ENCODE measurements around the gene WNT2. TPM values are rescaled to one million over a fixed set of nuclear protein-coding genes. Genes with fewer than 3 reads are reported as not detected.

WNT2 gene
- total and polyA plus RNA-seq, 5 donors = 0.57 to 4.4 (median 1.6) TPM

GRCh38 chr7:117238472-117238871, 84.4 kb downstream of the WNT2 start:
- intact Hi-C loops (cut with DNase I) = no loop called here
- Histone ChIP-seq H3K4me3 (ENCODE audit: low read length) (no peak overlapping the region), H3K27ac (ENCODE audit: low read length) (no peak overlapping the region), H3K4me1 (ENCODE audit: control insufficient read depth, insufficient read depth, low read length) (no peaks in the 10 kb centered on the region), H3K9me3 (ENCODE audit: control insufficient read depth, low read length) (no peaks in the 10 kb centered on the region), H3K27me3 (ENCODE audit: control insufficient read depth, insufficient read depth) (no peaks in the 10 kb centered on the region)
- no peak for ATAC-seq
- no peak for DNase-seq
- 88% methylated on average over 7 of the region's 7 CpGs for WGBS

DNA sequence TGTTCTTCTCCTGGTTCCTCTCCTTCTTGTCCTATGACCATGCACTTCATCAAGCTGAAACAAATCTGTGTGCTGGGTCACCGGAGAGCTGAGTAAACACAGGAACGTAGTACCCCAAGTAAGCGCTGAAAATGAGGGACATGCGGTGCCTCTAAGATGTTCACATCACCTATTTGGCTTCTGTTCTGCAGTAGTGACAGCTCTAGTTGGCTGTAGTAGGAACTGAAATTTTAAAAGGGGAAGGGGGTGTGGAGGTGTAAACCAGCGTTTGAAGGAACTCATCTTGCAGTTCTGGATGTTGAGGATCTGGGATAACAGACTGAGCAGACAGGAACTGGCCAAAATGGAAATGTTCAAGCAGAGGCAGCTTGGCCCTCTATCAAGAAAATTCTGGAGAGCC, 85.2 kb downstream of the WNT2 start:
- intact Hi-C loops (cut with DNase I) = no loop called here
- DNase-seq = no peak
- Histone ChIP-seq H3K27me3 (ENCODE audit: control insufficient read depth, insufficient read depth) (no peaks in the 10 kb centered on the region), H3K4me1 (ENCODE audit: control insufficient read depth, insufficient read depth, low read length) (no peaks in the 10 kb centered on the region), H3K27ac (ENCODE audit: low read length) (no peak overlapping the region), H3K9me3 (ENCODE audit: control insufficient read depth, low read length) (no peaks in the 10 kb centered on the region), H3K4me3 (ENCODE audit: low read length) (no peak overlapping the region)
- WGBS = 76% methylated on average over 5 of the region's 5 CpGs
- no peak for ATAC-seq

GRCh38 chr7:117231047-117231359, 91.9 kb downstream of the WNT2 start:
- no peaks in the 10 kb centered on the region for H3K4me1 ChIP-seq (ENCODE audit: control insufficient read depth, insufficient read depth, low read length)
- no peak for DNase-seq
- no peak overlapping the region for H3K27ac ChIP-seq (ENCODE audit: low read length)
- H3K9me3 ChIP-seq (ENCODE audit: control insufficient read depth, low read length) = no peaks in the 10 kb centered on the region
- H3K4me3 ChIP-seq (ENCODE audit: low read length) = no peak overlapping the region
- intact Hi-C loops (cut with DNase I) = no loop called here
- H3K27me3 ChIP-seq (ENCODE audit: control insufficient read depth, insufficient read depth) = no peaks in the 10 kb centered on the region
- no peak for ATAC-seq
- WGBS = 69% methylated on average over 3 of the region's 3 CpGs

GRCh38 chr7:117230276-117231046, 92.4 kb downstream of the WNT2 start:
- H3K9me3 ChIP-seq (ENCODE audit: control insufficient read depth, low read length) = no peaks in the 10 kb centered on the region
- DNase-seq (no peak), ATAC-seq (no peak)
- H3K4me1 ChIP-seq (ENCODE audit: control insufficient read depth, insufficient read depth, low read length) = no peaks in the 10 kb centered on the region
- intact Hi-C loops (cut with DNase I) = no loop called here
- WGBS = 89% methylated on average over 4 of the region's 4 CpGs
- no peaks in the 10 kb centered on the region for H3K27me3 ChIP-seq (ENCODE audit: control insufficient read depth, insufficient read depth)
- H3K4me3 ChIP-seq (ENCODE audit: low read length) = no peak overlapping the region
- H3K27ac ChIP-seq (ENCODE audit: low read length) = no peak overlapping the region

DNA sequence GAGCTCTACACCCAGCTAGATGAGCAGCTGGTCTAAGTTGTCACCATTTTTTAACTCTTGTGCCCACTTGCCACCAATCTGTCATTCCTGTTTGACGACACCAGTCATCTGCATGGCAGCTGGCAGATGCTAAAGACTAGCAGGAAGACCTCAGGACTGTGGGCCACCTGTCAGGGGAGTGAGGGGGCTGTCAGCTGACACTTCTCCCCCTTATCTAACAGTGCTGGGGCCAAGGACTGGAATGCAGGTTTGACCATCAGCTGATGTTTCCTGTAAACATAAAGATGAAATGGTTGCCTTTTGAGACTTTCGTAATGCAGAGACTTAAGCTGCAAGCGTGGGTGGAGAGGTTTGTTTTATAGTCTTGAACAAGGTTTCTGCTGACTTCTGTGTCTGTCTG, 93.5 kb downstream of the WNT2 start:
- no peak for DNase-seq
- 78% methylated on average over 3 of the region's 3 CpGs for WGBS
- ATAC-seq = no peak
- no peak overlapping the region for H3K27ac ChIP-seq (ENCODE audit: low read length)
- no peaks in the 10 kb centered on the region for H3K4me1 ChIP-seq (ENCODE audit: control insufficient read depth, insufficient read depth, low read length)
- no peak overlapping the region for H3K4me3 ChIP-seq (ENCODE audit: low read length)
- intact Hi-C loops (cut with DNase I) = loop anchor here in 1 of 4 donors (10.0 kb wide), 1 partner anchor 155 kb away; no protein-coding TSS in a partner anchor
- no peaks in the 10 kb centered on the region for H3K9me3 ChIP-seq (ENCODE audit: control insufficient read depth, low read length)
- H3K27me3 ChIP-seq (ENCODE audit: control insufficient read depth, insufficient read depth) = no peaks in the 10 kb centered on the region

DNA sequence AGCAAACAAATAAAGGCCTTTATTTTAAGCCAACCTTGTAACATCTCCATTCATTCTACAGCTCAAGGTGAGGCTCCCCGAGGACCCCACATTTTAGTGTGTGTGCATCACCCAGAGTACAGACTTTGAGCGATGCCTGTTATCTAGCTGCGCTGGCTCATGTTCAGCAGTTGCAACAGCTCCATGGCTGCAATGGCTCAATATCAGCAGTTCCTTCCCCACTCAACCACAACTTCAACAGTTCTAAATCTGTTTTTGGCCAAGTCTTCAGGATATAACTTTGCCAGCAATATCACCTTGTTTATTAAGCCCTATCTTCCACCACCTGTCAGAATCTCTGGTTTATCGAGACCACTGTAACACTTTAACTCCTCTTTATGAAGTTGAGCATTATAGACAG, 95.8 kb downstream of the WNT2 start:
- no peaks in the 10 kb centered on the region for H3K9me3 ChIP-seq (ENCODE audit: control insufficient read depth, low read length)
- ATAC-seq (peak; percentile 49 to 68), DNase-seq (peak in 2 of 3 donors; percentile 58 to 61)
- no peaks in the 10 kb centered on the region for H3K27me3 ChIP-seq (ENCODE audit: control insufficient read depth, insufficient read depth)
- no peaks in the 10 kb centered on the region for H3K4me1 ChIP-seq (ENCODE audit: control insufficient read depth, insufficient read depth, low read length)
- WGBS = 40% methylated on average over 4 of the region's 4 CpGs
- intact Hi-C loops (cut with DNase I) = loop anchor here in 1 of 4 donors (10.0 kb wide), 1 partner anchor 158 kb away; no protein-coding TSS in a partner anchor
- H3K27ac ChIP-seq (ENCODE audit: low read length) = no peak overlapping the region
- H3K4me3 ChIP-seq (ENCODE audit: low read length) = no peak overlapping the region

- H3K4me3 ChIP-seq (ENCODE audit: low read length) = no peak overlapping the region
- 72% methylated on average over 6 of the region's 6 CpGs for WGBS
- DNase-seq (no peak), ATAC-seq (no peak)
- intact Hi-C loops (cut with DNase I) = loop anchor here in 1 of 4 donors (10.0 kb wide), 1 partner anchor 159 kb away; no protein-coding TSS in a partner anchor
- no peaks in the 10 kb centered on the region for H3K27me3 ChIP-seq (ENCODE audit: control insufficient read depth, insufficient read depth)
- no peaks in the 10 kb centered on the region for H3K4me1 ChIP-seq (ENCODE audit: control insufficient read depth, insufficient read depth, low read length)
- no peak overlapping the region for H3K27ac ChIP-seq (ENCODE audit: low read length)
- H3K9me3 ChIP-seq (ENCODE audit: control insufficient read depth, low read length) = no peaks in the 10 kb centered on the region
Measured at GRCh38 chr7:117225536-117225935, 97.3 kb downstream of the WNT2 start.

Other genes with a start within 250 kb of the WNT2 start
- gene ASZ1, start 104.4 kb upstream of the WNT2 start, total RNA-seq = not detected
- not detected for gene ASZ1, start 104.4 kb upstream of the WNT2 start, polyA plus RNA-seq
- under 1 TPM in 2 of 4 donors, not detected in 2; 0.15 to 0.28 TPM for gene CFTR, start 157.0 kb upstream of the WNT2 start, total RNA-seq
- not detected for gene CFTR, start 157.0 kb upstream of the WNT2 start, polyA plus RNA-seq